NCI-H1105 treated with DMSO at 0.1 percent for 48 hours (cell line): ENCODE measurements around the gene SLC49A3.
"Not testable (repeated sequence)": the region's sequence is repeated elsewhere in the genome, so short reads cannot be mapped to it uniquely, and the experiment has no call there.

ENCODE experiments used
- DNase-seq: peaks from one replicate; lab custom pipeline; 2025; lab: John Stamatoyannopoulos, UW

SLC49A3 gene

DNA sequence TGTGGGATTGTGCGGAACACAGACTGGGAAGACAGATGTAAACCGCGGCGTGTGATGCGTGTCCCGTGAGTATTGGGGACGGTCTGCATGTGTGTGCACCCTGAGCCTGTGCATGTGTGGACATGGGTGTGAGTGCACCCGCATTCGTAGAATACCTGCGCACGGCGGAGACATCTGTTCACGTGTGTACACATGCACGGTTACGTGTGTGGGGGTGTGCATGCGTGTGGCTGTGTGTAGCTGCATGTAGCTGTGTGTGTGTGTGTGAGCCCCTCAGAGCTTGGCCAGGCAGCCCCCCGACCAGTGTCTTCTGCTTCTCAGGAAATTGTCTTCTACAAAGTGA lies 34.5 kb downstream of the SLC49A3 start:
- DNase-seq, result no peak

DNA sequence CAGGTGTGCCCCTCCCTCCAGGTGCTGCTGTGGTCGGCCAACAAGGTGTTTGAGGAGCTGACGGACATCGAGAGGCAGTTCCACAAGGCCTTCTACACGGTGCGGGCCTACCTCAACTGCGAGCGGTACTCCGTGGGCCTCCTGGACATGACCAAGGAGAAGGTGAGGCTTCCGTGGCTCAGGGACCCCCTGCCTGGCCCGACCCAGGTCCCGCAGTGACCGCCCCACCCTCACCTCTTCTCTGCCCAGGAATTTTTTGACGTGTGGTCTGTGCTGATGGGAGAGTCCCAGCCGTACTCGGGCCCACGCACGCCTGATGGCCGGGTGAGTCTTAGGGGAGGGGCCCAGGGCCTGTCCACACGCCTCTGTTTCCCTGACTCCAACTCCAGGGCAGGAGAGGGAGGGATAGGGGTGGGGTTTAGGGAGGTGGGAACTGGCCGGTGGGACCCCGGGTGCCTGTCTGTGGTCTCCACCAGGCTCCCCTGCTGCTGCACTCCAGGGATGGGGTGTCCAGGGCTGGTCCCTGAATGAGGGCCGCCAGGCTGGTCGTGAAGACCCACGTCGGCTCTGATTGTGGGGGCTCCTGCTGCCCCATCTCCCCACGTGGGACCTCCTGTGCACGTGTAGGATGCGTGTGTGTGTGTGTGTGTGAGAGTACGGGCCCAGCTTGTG lies 35.0 kb downstream of the SLC49A3 start:
- DNase-seq, result no peak

DNA sequence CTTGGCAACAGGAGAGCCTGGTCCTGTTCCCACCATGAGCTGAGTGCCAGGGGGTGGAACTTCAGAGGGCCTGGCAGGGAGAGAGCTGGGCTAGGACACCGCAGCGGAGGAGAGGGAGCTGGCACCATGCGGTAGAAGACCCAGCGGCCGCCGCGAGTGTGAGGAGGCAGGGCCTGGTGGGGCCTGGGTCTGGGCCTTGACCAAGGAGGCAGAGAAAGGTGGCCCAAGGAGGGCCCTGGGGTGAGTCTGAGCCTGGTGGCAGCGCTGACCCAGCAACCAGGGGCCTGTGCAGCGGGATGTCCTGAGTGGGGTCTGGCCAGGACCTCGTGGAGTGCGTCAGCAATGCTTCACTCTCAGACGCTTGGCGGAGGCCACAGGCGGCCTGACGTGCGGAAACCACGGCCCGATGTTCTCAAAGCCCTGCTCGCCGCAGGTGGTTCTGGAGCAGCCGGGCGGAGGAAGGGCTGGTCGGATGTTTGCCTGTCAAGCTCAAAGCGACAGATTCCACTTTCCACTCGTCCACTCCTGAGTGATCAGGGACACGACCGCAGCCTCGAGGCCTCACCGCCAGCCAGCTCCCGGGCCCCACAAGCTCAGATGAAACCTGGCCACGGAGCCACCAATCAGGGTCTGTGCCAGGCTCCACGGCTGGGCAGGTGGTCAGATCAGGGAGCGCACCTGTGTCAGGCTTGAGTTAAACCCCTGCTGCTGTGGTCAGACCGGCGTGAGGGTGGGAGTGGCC lies 35.7 kb downstream of the SLC49A3 start:
- DNase-seq, result no peak

DNA sequence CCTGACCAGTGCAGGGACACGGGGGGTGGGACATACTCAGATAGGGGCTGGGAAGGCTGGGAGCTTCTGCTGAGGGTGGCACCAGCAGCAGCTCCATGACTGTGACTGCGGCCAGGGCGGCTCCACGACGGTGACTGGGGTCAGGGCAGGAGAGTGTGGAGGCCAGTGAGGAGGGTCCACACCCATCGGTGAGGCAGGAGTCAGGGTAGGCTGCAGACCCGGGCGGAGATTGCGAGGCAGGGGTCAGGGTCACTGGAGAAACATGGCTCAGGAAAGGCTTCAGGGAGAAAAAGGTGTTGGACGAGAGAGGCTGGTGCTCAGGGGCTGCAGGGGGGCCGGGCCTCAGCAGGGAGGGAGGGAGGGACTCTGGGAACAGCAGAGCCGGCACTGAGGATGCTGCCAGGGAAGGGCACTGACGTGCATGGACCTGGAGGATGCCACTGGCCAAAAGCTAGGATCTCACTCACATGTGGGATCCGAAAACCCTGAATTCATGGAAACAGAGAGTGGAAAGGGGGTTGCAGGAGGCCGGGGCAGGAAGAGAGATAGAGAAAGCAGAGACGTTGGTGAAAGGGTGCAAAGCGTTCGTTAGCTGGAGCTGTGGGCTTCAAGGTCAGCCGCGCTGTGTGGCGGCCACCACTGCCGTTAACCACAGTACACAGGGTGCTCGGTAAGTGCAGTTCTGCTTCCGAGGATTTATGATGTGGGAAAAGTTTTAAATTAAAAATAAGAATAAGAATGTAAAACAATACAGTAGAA lies 36.9 kb downstream of the SLC49A3 start:
- DNase-seq, result no peak

DNA sequence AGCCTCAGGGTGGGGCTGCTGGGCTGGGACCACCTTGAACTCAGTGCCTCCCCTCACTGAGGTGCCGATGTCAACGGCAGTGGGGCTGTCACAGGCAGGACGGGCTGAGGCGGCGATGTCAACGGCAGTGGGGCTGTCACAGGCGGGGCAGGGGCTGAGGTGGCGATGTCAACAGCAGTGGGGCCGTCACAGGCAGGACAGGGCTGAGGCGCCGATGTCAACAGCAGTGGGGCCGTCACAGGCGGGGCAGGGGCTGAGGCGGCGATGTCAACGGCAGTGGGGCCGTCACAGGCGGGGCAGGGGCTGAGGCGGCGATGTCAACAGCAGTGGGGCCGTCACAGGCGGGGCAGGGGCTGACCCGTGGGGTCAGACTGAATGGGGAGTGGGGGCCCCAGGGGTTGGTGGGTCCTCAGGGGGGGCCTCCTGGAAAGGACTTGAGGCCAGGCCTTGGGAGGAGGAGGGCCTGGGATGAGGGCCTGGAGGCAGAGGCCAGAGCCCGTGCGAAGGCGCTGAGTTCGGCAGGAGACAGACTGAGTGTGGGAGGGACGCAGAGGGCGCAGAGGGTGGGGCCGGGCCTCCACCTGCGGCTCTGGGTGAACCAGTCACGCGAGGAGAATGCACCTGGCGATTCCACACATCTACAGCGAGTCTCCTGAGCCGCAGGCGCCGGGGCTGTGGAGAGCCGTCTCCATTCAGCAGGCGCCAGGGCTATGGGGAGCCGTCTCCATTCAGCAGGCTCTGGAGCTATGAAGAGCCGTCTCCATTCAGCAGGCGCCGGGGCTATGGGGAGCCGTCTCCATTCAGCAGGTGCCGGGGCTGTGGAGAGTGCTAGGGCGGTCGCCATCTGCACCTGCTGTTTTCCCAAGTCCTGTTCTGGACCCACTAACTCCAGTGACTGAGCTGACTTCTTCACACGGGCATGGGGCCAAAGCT lies 37.7 kb downstream of the SLC49A3 start:
- peak; percentile 48 for DNase-seq

DNA sequence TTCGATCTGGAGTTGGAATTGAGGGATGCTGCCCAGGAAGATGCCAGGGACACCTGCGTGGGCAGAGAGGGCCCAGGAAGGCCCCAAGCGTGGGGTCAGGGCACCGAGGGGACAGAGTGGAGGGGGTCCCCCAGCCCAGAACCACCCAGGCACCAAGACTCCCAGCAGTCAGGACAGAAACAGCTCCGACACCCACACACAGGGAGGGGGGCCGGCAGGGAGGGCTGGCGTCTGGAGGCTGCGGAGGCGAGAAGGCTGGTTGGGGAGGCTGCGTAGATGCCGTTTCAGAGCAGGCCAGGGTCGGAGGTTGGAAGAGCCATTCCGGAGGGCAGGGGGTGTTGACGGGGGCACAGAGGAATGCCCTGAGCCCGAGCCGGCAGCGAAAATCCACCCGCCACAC lies 38.5 kb downstream of the SLC49A3 start:
- DNase-seq, result no peak

DNA sequence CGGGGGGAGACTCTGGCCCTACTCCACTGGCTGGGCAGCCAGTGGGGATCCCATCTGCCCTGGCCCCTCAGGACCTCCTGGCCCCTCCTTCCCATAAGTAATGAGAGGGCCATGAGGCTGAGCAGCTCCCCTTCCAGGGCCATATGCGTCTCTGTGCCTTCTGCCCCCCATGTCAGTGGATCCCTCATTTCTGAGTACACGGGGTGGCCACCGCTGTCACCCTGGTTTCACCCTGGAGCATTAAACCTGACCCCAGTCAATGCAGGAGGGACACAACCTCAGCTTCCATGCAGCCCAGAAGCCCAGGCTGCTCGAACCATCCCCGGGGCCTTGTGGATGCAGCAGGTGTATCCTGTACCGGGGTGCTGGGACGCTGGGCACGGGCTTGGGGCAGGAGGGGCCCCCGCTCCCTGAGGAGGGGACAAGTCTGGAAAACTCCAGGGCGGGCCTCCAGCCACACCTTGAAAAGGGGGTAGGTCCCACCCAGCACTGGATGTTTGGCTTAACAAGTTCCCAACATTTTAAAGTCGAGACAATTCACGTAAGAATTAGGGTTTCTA lies 39.1 kb downstream of the SLC49A3 start:
- DNase-seq, result no peak

DNA sequence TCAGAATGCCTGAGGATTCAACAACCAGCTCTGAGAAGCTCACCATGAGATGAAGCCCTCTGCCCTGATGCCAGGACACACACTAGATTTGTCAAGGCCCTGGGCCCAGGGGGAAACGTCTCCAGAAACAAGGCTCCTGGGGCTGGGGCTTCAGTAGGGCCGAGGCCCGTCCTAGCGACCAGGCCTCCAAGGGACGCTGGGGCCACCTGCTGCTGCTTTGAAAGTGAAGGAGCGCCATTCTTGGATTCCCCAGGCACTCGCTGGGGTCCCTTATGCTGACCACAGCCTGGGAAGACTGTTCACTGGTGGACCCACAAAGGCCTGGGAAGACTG lies 39.7 kb downstream of the SLC49A3 start:
- DNase-seq, result no peak

DNA sequence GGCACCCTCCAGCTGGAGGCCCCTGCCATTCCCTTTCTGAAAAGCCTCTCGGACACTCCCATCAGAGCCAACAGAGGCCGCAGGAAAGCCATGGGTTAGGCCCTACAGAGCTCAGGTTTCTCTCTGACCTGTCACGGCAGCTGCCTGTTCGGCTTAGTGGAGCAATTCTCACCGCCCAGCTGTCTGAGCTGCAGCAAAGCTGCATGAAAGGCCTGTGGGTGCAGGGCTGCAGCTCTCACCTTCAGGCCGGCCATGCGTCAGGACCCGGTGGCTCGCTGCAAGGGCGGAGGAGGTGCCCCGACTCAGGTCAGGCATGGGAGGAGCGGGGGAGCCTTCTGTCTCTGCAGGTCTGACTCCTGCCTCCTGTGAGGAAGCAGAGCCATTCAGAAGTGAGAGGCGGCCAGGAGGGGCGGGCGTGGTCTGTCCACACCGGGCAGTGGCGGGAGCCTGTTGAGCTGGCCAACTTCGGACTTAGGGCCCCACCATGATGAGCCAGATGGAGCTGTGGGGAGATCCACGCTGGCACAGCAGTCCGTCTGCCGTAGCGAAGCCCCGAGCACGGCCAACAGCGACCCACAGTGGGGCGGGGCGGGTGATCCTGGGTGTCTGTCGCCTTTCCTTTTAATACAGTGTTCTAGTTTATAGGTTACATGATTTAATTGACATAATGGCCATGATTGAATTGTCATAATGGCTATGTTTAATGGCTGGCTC lies 40.2 kb downstream of the SLC49A3 start:
- no peak for DNase-seq

DNA sequence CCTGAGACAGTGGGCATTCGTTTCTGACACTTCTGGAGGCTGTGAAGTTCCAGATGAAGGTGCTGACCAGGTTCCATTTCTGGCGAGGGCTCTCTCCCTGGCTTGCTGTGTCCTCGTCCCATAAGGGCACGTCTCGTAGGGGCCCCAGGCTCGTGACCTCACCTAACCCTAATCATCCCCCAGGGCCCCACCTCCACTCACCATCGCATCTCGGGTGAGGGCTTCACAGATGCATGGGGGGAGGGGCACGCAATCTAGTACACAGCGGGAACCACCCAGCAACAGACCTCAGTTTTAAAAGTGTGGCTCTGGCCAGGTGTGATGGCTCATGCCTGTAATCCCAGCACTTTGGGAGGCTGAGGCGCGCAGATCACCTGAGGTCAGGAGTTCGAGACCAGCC lies 41.5 kb downstream of the SLC49A3 start:
- no peak for DNase-seq

DNA sequence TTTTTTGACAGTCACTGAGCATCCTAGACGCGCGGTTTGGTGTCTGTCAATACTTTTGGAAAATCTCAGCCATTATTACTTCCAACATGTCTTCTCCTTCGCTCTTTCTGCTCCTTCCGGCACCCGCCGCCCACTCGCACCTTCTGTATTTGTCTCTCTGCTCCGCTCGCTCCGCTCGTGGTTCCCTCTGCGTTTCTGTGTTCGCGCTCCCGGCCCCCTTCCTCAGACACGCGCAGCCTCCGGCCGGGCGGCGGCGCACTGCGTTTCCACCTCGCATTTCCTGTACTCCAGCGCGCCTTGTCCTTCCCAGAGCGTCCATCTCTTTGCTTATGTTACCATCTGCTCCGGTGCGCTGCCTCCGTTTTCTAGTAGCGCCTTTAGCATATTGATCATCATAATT lies 42.5 kb downstream of the SLC49A3 start:
- DNase-seq, result no peak

DNA sequence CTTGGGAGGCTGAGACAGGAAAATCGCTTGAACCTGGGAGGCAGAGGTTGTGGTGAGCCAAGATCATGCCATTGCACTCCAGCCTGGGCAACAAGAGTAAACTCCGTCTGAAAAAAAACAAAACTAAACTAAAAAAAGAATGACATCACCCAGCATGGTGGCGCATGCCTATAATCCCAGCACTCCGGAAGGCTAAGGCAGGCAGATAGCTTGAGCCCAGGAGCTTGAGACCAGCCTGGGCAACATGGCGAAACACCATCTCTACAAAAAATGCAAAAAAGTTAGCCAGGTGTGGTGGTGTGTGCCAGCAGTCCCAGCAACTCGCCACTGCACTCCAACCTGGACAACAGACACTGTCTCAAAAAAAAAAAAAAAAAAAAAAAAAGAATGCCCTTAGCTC lies 46.6 kb downstream of the SLC49A3 start:
- DNase-seq, result not testable (repeated sequence)

DNA sequence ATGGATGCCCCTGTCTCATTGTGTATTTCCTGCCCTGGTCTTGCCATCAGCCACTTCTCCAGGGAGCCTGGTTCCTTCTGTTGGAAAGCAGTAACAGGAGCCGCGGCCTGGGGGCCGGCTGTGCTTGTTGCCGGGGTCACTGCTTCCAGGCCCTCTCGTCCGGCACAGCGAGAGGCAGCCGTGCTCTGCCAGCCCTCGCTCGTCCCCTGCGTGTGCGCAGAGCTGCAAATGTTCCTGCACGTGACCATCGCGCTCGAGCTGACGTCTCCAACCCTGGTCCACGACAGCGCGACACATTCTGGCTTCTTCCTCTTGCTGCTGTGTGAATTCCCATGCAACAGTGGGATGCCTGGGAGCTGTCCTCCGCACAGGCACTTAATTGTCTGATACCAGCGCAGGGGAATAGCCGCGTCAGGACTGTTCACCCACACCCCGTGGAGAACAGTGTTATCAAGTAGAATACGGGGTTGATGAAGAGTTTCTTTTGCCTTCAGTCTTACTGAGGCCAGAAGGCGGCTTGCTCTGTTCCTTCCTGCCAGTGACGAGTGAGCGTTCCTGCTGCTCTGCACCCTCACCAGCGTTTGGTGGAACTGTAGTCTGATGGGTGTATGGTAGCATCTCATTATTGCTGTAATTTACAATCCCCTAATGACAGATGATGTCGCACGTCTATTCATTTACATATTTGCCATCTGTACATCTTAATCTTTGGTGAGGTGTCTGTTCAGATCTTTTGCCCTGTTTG lies 51.2 kb downstream of the SLC49A3 start:
- DNase-seq, result no peak

DNA sequence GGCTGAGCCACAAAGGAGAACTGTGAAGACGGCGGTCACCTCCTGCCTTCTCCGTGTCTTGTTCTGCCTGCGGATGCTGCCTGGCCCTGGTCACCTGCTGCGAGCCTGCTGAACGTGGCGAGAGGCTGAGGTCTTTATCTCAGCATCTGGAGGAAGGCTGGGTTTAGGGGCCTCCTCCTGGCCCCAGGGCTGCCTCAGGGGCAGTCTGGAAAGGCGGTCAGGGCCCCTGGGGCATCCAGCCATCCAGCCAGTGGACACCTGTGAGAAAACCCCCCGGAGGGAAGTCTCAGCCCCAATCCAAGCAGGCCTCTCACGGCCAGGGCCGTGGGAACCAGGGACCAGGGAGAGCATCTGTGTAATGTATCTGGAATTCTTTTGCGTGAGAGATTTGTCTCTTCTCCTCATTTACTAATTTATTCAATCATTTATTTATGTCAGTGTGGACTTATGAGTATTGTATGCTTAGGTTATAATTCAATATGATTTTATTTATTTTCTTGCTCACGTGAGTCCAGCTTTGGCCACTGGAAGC lies 52.3 kb downstream of the SLC49A3 start:
- no peak for DNase-seq

DNA sequence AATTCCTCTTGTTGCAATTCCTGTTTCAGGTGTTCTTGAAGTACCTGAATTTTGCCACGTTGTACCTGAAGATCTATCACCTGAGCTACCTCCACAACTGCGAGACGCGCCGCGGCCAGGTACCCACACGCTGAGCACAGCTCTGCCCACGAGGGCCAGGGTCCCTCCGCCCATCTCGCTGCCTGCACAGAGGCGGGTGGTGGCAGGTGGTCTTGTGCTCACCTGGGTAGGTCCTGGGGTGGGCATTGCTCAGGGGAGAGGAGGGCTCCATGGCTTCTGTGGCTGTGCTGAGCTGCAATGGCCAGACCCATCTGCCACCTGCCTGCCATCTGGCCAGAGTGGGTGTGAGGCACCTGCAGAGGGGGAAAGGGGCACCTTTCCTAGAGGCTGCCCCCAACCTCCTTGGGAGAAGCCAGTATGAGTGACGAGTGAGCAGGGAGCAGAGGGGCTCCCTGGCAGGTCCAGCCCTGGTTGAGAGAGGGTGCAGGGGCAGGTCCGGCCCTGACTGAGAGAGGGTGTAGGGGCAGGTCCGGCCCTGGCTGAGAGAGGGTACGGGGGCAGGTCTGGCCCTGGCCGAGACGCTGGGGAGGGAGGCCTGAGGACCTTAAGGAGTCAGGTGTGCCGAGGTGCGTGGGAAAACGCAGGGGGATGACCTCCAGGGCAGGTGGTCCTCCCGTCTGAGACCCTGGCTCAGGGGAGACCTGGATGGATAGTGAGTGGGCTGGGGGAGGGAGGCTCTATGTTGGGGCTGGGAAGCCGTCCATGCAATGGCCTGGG lies 52.9 kb downstream of the SLC49A3 start:
- DNase-seq, result no peak

DNA sequence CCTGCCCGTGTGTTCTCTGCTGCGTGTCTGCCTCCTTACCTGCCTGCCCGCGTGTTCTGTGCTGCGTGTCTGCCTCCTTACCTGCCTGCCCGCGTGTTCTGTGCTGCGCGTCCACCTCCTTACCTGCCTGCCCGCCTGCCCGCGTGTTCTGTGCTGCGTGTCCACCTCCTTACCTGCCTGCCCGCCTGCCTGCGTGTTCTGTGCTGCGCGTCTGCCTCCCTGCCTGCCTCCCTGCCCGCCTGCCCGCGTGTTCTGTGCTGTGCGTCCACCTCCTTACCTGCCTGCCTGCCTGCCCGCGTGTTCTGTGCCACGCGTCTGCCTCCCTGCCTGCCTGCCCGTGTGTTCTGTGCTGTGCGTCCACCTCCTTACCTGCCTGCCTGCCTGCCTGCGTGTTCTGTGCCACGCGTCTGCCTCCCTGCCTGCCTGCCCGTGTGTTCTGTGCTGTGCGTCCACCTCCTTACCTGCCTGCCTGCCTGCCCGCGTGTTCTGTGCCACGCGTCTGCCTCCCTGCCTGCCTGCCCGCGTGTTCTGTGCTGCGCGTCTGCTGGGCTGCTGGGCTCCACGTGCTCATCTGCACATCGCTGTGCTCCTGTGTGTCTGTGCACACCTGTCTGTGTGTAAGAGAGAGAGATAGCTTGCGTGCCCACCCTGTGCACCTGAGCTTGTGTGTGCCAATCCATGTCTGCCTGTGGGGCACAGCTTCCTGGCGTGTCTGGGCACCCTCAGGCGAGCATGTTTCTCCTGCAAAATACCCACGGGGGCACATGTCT lies 53.7 kb downstream of the SLC49A3 start:
- DNase-seq, result not testable (repeated sequence)

DNA sequence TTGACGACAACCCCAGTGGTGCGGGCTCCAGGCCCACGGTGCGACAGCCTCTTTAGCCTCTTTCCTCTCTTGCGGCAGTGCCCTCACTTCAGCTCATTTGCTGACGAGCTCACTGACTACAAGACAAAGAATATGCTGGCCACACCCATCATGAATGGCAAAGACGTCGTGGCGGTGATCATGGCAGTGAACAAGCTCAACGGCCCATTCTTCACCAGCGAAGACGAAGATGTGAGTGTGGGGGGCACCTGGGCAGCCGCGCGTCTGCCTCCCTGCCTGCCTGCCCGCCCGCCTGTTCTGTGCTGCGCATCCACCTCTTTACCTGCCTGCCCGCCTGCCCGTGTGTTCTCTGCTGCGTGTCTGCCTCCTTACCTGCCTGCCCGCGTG lies 54.4 kb downstream of the SLC49A3 start:
- no peak for DNase-seq

DNA sequence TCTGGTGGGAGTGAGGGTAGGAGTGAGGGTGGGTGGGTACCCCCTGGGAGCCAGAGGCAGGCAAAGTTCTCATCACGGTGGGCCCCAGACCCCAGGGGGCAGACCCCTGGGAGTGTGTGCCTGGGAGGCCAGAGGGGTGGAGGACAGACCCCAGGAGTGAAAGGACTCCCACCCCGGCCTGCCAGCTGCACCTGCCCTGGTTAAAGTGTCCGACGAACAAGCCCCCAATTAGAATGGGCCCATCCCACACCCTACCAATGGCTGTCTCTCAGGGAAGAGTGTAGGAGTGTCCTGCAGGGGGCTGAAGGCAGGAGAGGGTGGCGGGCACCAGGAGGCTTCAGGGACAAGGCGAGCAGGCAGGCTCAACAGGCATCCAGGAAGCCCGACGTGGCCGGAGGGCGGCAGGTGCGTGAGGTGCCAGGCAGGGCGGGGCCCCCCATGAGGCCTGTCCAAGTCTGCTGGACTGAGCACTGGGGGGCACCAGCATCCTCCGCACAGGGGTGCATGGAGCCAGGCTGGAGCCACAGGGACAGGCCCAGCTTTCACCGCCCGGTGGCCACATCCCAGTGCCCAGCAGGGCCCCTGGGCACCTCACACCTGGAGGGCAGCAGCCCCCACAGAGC lies 54.9 kb downstream of the SLC49A3 start:
- no peak for DNase-seq
